HFF-Myc (cell line): ENCODE results near the gene EFNA4.

Experiments used
- DNase-seq: peaks from one replicate; pipeline ENCODE4 v3.0.0-alpha.2; 2011; ENCODE audit warnings: low read depth; ENCODE audit errors: extremely low read depth
- H3K4me3 ChIP-seq: replicated peaks from 2 replicates; pipeline ENCODE4 v1.5.1; 2011; ENCODE audit warnings: low read depth, mild to moderate bottlenecking, control low read depth, low read length
- CTCF ChIP-seq: IDR thresholded peaks from 2 replicates; pipeline ENCODE4 v1.5.1; 2012; ENCODE audit warnings: mild to moderate bottlenecking, low read depth, low read length, control low read depth; ENCODE audit errors: missing control alignments

The EFNA4 gene

GRCh38 chr1:155026154-155026553 is 37.4 kb upstream of the EFNA4 start:
- no peak for TF ChIP-seq CTCF
- H3K4me3 ChIP-seq: no peak overlapping the region
- DNase-seq: no peak

GRCh38 chr1:155026588-155026987 is 37.0 kb upstream of the EFNA4 start:
- no peak overlapping the region for H3K4me3 ChIP-seq
- TF ChIP-seq CTCF: no peak
- no peak for DNase-seq

GRCh38 chr1:155029513-155030242 is 33.9 kb upstream of the EFNA4 start:
- H3K4me3 ChIP-seq: no peak overlapping the region
- no peak for TF ChIP-seq CTCF
- DNase-seq: no peak

GRCh38 chr1:155030243-155030795 is 33.2 kb upstream of the EFNA4 start:
- no peak for DNase-seq
- H3K4me3 ChIP-seq: no peak overlapping the region
- TF ChIP-seq CTCF: no peak

GRCh38 chr1:155030899-155031298 is 32.6 kb upstream of the EFNA4 start:
- DNase-seq: no peak
- no peak overlapping the region for H3K4me3 ChIP-seq
- no peak for TF ChIP-seq CTCF

- no peak overlapping the region for H3K4me3 ChIP-seq
- DNase-seq: no peak
- TF ChIP-seq CTCF: no peak
These were observed 30.7 kb upstream of the EFNA4 start for GRCh38 chr1:155032886-155033285.
